HEK293 (cell line): ENCODE results near the gene SIX4.

ENCODE experiments used
- CTCF ChIA-PET: fragments of 350-600 bp; formaldehyde crosslinking; extraction: SDS; loops from one replicate; lab custom pipeline; 2021; ENCODE audit warnings: antibody characterized with exemption; lab: Yijun Ruan, JAX
- POLR2A ChIA-PET: fragments of 300-600 bp; formaldehyde crosslinking; extraction: SDS; loops from one replicate; lab custom pipeline; 2020; ENCODE audit warnings: antibody characterized with exemption, inconsistent platforms; lab: Yijun Ruan, JAX
- H3K27ac ChIP-seq: fragments of 200-500 bp; sonication (Bioruptor generic); 2 replicates; pipeline ENCODE4 v1.5.1; 2014; ENCODE audit warnings: low read depth, low read length, control low read depth, inconsistent platforms; ENCODE audit errors: extremely low read depth
- H3K36me3 ChIP-seq, 2 experiments: fragments of 200-500 bp in 1 of 2; sonication (Bioruptor generic) in 1 of 2; 1 replicate in 1 of 2; 2 replicates in 1 of 2; pipeline ENCODE4 v1.5.1; 2014 to 2017; ENCODE audit warnings: inconsistent platforms in 2 of 2, low read length in 2 of 2; ENCODE audit not compliant: control insufficient read depth in 2 of 2, insufficient read depth in 1 of 2
- H3K4me1 ChIP-seq: fragments of 200-500 bp; sonication (Bioruptor generic); 2 replicates; pipeline ENCODE4 v1.5.1; 2014; ENCODE audit warnings: mild to moderate bottlenecking, low read length, inconsistent platforms; ENCODE audit not compliant: control insufficient read depth, insufficient read depth
- H3K4me3 ChIP-seq: 2 replicates; pipeline ENCODE4 v1.5.1; 2011; ENCODE audit warnings: low read depth, mild to moderate bottlenecking, control low read depth, low read length, moderate library complexity
- H3K9me3 ChIP-seq: fragments of 200-500 bp; sonication (Bioruptor generic); 2 replicates; pipeline ENCODE4 v1.5.1; 2014; ENCODE audit warnings: low read depth, low read length, inconsistent platforms; ENCODE audit not compliant: control insufficient read depth, insufficient read depth
- GLI4 ChIP-seq: fragments of 450-650 bp; formaldehyde crosslinking; IDR thresholded peaks from 2 replicates; pipeline ENCODE4 v1.5.1; 2016; ENCODE audit warnings: missing biosample characterization, missing genetic modification characterization
- KLF7 ChIP-seq: fragments of 450-650 bp; formaldehyde crosslinking; IDR thresholded peaks from 2 replicates; pipeline ENCODE4 v1.5.1; 2016; ENCODE audit warnings: missing biosample characterization, missing genetic modification characterization, borderline replicate concordance
- KLF9 ChIP-seq: fragments of 450-650 bp; formaldehyde crosslinking; IDR thresholded peaks from 2 replicates; pipeline ENCODE4 v1.5.1; 2016; ENCODE audit warnings: missing biosample characterization, missing genetic modification characterization, low read depth
- MEIS1 ChIP-seq: sonication (generic); formaldehyde crosslinking; IDR thresholded peaks from 2 replicates; pipeline ENCODE4 v1.8.1; 2022; ENCODE audit warnings: missing genetic modification reagents, mild to moderate bottlenecking, borderline replicate concordance
- MZF1 ChIP-seq: fragments of 450-650 bp; formaldehyde crosslinking; IDR thresholded peaks from 2 replicates; pipeline ENCODE4 v1.5.1; 2017; ENCODE audit warnings: missing biosample characterization, missing genetic modification characterization, borderline replicate concordance
- ZBTB20 ChIP-seq: fragments of 450-650 bp; formaldehyde crosslinking; IDR thresholded peaks from 2 replicates; pipeline ENCODE4 v1.5.1; 2016; ENCODE audit warnings: missing biosample characterization, missing genetic modification characterization
- ZNF132 ChIP-seq: fragments of 450-650 bp; formaldehyde crosslinking; IDR thresholded peaks from 2 replicates; pipeline ENCODE4 v1.5.1; 2017; ENCODE audit warnings: missing biosample characterization, missing genetic modification characterization, borderline replicate concordance
- ZNF18 ChIP-seq: fragments of 450-650 bp; formaldehyde crosslinking; IDR thresholded peaks from 2 replicates; pipeline ENCODE4 v1.5.1; 2016; ENCODE audit warnings: missing biosample characterization, missing genetic modification characterization
- ZNF2 ChIP-seq: fragments of 450-650 bp; formaldehyde crosslinking; IDR thresholded peaks from 2 replicates; pipeline ENCODE4 v1.5.1; 2016; ENCODE audit warnings: missing biosample characterization, missing genetic modification characterization
- ZNF223 ChIP-seq: fragments of 450-650 bp; formaldehyde crosslinking; IDR thresholded peaks from 2 replicates; pipeline ENCODE4 v1.5.1; 2016; ENCODE audit warnings: missing biosample characterization, missing genetic modification characterization
- ZNF23 ChIP-seq: fragments of 450-650 bp; formaldehyde crosslinking; IDR thresholded peaks from 2 replicates; pipeline ENCODE4 v1.5.1; 2016; ENCODE audit warnings: missing biosample characterization, missing genetic modification characterization, borderline replicate concordance
- ZNF280C ChIP-seq: fragments of 450-650 bp; formaldehyde crosslinking; IDR thresholded peaks from 2 replicates; pipeline ENCODE4 v1.5.1; 2016; ENCODE audit warnings: missing biosample characterization, missing genetic modification characterization
- ZNF335 ChIP-seq: fragments of 450-650 bp; formaldehyde crosslinking; conservative IDR thresholded peaks from 2 replicates; pipeline ENCODE4 v1.5.1; 2016; ENCODE audit warnings: missing biosample characterization, missing genetic modification characterization
- ZNF394 ChIP-seq: fragments of 450-650 bp; formaldehyde crosslinking; IDR thresholded peaks from 2 replicates; pipeline ENCODE4 v1.5.1; 2016; ENCODE audit warnings: missing biosample characterization, missing genetic modification characterization, mild to moderate bottlenecking, moderate library complexity, borderline replicate concordance
- ZNF433 ChIP-seq: fragments of 450-650 bp; formaldehyde crosslinking; IDR thresholded peaks from 2 replicates; pipeline ENCODE4 v1.5.1; 2016; ENCODE audit warnings: missing biosample characterization, missing genetic modification characterization, low read depth
- ZNF521 ChIP-seq: fragments of 450-650 bp; formaldehyde crosslinking; IDR thresholded peaks from 2 replicates; pipeline ENCODE4 v1.5.1; 2017; ENCODE audit warnings: missing biosample characterization, mild to moderate bottlenecking, missing genetic modification characterization
- ZNF580 ChIP-seq: fragments of 450-650 bp; formaldehyde crosslinking; IDR thresholded peaks from 2 replicates; pipeline ENCODE4 v1.5.1; 2016; ENCODE audit warnings: missing biosample characterization, missing genetic modification characterization
- ZNF639 ChIP-seq: fragments of 450-650 bp; formaldehyde crosslinking; IDR thresholded peaks from 2 replicates; pipeline ENCODE4 v1.5.1; 2016; ENCODE audit warnings: missing biosample characterization, missing genetic modification characterization
- ZNF664 ChIP-seq: fragments of 450-650 bp; formaldehyde crosslinking; IDR thresholded peaks from 2 replicates; pipeline ENCODE4 v1.5.1; 2016; ENCODE audit warnings: missing biosample characterization, missing genetic modification characterization
- ZNF701 ChIP-seq: fragments of 450-650 bp; formaldehyde crosslinking; IDR thresholded peaks from 2 replicates; pipeline ENCODE4 v1.5.1; 2016; ENCODE audit warnings: missing biosample characterization, missing genetic modification characterization
- ZNF792 ChIP-seq: fragments of 450-650 bp; formaldehyde crosslinking; IDR thresholded peaks from 2 replicates; pipeline ENCODE4 v1.5.1; 2016; ENCODE audit warnings: missing biosample characterization, missing genetic modification characterization
- ZSCAN5A ChIP-seq: fragments of 450-650 bp; formaldehyde crosslinking; IDR thresholded peaks from 2 replicates; pipeline ENCODE4 v1.5.1; 2016; ENCODE audit warnings: missing biosample characterization, missing genetic modification characterization

Gene SIX4

GRCh38 chr14:60738843-60739508 is 14.8 kb upstream of the SIX4 start:
- ChIA-PET POLR2A (no interaction called here), CTCF (no interaction called here)
- H3K9me3 ChIP-seq: no peaks in the 10 kb centered on the region
- H3K4me1 ChIP-seq: no peaks in the 10 kb centered on the region
- peaks cover 0 to 8% of the 10 kb centered on the region in 2 experiments; a peak in 1 of 3 replicates for H3K36me3 ChIP-seq
- H3K4me3 ChIP-seq: no peak overlapping the region
- H3K27ac ChIP-seq: no peak overlapping the region
- TF ChIP-seq ZNF664 (no peak), ZBTB20 (tag by site-specific recombination) (no peak), ZNF18 (tag by site-specific recombination) (peak; percentile 69; the same call in 1 of the 2 replicates), KLF9 (tag by site-specific recombination) (no peak), ZSCAN5A (tag by site-specific recombination) (no peak), ZNF223 (no peak), ZNF521 (no peak), ZNF23 (no peak)
- TF ChIP-seq, all 188 proteins: peak for 1

GRCh38 chr14:60736494-60736893 is 12.3 kb upstream of the SIX4 start:
- H3K27ac ChIP-seq: no peak overlapping the region
- POLR2A ChIA-PET: interaction anchor here (2.8 kb wide), 1 partner anchor 13 kb away, joined by 14 read pairs; the partner anchor contains the start of gene SIX4
- H3K36me3 ChIP-seq: no peaks in the 10 kb centered on the region; a peak in 1 of 3 replicates
- TF ChIP-seq ZNF132 (no peak), ZNF335 (tag by site-specific recombination) (peak; percentile 40; the same call in 1 of the 2 replicates), MZF1 (no peak), ZNF280C (no peak)
- H3K4me1 ChIP-seq: no peaks in the 10 kb centered on the region
- peak overlapping the region; percentile 71 for H3K4me3 ChIP-seq
- CTCF ChIA-PET: no interaction called here
- no peaks in the 10 kb centered on the region for H3K9me3 ChIP-seq

- H3K27ac ChIP-seq: peak overlapping the region; percentile 68
- no peak for TF ChIP-seq KLF7 (tag by site-specific recombination)
- no peak for TF ChIP-seq GLI4
- no peak for TF ChIP-seq ZNF433 (tag by site-specific recombination)
- TF ChIP-seq ZNF2 (tag by site-specific recombination): no peak
- no peak for TF ChIP-seq ZNF394 (tag by site-specific recombination)
- TF ChIP-seq ZNF580: no peak
- no peak for TF ChIP-seq MEIS1
- no peak for TF ChIP-seq ZNF792 (tag by site-specific recombination)
- no peak for TF ChIP-seq ZNF639 (tag by site-specific recombination)
- no peak for TF ChIP-seq ZNF701 (tag by site-specific recombination)
- H3K4me1 ChIP-seq: no peaks in the 10 kb centered on the region
- H3K9me3 ChIP-seq: no peaks in the 10 kb centered on the region
- H3K4me3 ChIP-seq: peak overlapping the region; percentile 71
- H3K36me3 ChIP-seq: no peaks in the 10 kb centered on the region
- CTCF ChIA-PET: interaction anchor here (0.6 kb wide), 1 partner anchor 39 kb away, joined by 4 read pairs; no protein-coding TSS in a partner anchor
- POLR2A ChIA-PET: no interaction called here
Observed at GRCh38 chr14:60735416-60735815, 11.3 kb upstream of the SIX4 start.
